Tongue (tissue), 2 donors: ENCODE results near the gene PHTF1. TPM values are rescaled to one million over a fixed set of nuclear protein-coding genes. Genes with fewer than 3 reads are reported as not detected.

ENCODE experiments used
- DNase-seq: peaks from one replicate; pipeline ENCODE4 v3.0.0-alpha.2; 2015
- total RNA-seq: library from RNA; depleted of rRNA; stranded (reverse); fragments of >200 nt; gene quantifications from one replicate; pipeline ENCODE4 v1.2.3, GENCODE V29; 2014

Gene PHTF1
- total RNA-seq, 1 donor from 2014 or later: 12.9 TPM

DNA sequence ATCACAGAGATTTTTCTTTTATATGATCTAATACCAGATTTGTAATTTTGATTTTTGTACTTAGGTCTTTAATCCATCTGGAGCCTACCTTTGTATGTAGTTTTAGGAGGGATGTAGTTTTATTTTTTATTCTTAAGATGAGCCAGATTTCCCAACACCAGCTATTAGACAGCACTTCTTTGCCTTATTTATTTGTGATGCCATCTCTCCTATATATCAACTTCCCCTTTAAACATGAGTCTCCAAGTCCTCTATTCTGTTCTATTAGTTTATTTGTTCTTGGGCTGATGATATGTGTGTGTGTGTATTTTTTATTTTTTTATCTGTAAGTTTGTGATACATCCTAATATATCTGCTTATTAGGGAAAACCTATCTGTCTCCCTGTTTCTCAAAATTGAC is 94.2 kb downstream of the PHTF1 start:
- DNase-seq: no peak

DNA sequence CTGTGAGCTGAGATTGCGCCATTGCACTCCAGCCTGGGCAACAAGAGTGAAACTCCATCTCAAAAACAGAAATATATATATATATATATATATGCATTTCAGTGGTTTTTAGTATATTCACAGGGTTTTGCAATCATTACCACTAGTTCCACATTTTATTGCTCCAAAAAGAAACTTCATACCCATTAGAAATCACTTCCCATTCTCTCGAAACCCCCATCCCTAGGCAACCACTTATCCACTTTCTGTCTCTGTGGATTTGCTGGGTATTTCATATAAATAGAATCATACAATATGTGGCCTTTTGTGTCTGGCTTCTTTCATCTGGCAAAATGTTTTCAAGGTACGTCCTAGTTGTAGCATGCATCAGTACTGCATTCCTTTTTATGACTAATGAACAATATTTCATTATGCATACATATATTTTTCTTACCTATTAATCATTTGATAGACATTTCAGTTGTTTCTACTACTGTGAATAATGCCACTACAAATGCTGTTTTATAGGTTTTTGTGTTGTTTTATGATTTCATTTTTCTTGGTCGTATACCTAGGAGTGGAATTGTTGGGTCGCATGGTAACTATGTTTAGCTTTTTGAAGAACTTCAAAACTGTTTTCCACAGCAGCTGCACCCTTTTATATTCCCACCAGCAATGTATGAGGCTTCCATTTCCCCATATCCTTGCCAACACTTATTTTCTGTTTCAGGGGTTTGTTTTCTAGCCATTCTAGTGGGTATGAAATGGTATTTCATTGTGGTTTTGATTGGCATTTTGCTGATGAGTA is 95.9 kb downstream of the PHTF1 start:
- no peak for DNase-seq

GRCh38 chr1:113662101-113662500 is 97.2 kb downstream of the PHTF1 start:
- DNase-seq: no peak

DNA sequence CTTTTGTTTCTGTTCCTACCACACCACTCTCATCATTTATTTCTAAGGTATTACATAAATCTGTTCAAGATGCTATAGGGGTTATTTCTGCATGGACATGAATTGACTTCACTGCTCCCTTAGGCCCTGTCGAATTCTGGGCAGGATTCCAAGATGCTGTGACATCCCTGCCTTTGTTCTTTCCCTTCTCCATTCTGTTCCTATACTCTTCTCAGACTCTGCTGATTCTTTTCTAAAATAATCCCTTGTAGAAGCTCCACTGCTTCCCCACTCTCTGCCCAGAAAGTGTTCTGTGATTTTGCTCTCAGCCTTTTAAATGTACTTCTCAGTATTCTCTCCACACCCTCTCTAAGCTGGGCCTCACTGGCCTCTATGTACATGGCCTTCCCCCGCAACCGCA is 99.2 kb downstream of the PHTF1 start:
- peak; percentile 19 for DNase-seq

GRCh38 chr1:113659556-113659955 is 99.7 kb downstream of the PHTF1 start:
- no peak for DNase-seq

DNA sequence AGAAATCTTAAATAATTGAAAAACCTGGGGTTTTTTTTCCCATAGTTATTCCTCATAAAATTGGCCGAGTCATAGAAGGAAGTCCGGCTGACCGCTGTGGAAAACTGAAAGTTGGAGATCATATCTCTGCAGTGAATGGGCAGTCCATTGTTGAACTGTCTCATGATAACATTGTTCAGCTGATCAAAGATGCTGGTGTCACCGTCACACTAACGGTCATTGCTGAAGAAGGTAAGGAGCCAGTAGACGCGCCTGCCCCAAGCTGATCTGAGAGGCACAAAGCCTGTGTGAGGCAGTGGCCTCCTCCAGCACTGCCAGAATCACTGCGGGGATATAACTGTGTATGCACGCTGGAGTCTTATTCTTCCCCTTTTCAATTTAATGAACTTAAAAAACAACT is 100.3 kb downstream of the PHTF1 start:
- no peak for DNase-seq

DNA sequence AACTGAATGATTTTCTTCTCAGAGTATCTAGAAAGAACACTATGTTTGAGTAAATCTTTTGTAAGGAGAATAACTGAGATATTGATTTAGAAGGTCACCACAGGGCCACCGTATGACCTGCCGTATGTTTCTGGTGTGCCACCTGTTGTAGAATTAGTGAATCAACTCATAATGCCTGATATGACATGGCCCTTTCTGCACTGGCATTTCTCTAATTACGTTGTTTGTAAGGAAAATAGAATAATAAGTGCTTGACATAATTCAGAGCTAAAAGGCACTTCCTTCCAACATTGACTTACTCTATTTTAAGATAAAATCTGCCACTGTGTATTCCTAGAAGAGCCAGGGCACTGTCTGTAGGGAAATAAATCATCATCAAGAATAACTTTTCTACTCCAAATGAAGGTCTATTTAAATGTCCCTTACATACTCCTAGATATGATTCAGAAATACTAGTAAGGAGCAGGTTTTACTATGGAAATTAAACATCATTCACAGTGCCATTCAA is 101.7 kb downstream of the PHTF1 start:
- no peak for DNase-seq

DNA sequence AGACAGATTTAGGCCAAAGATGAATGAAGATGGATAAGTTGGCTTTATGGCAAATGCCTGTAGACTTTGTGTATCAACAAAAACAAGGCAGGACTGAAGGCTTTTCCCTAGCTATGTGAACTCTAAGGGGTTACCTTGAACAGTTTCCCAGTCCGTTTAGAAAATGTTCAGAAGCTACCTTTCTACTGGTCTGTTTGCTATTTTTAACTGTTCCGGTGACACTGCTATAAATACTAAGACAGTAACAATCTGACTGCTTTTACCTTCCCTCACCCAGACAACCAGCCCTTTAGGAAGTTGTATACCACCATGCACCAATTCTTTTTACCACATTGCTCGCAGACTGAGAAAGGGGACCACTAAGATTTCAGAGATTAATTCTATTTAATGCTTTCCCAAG is 102.2 kb downstream of the PHTF1 start:
- DNase-seq: no peak

GRCh38 chr1:113654883-113655282 is 104.4 kb downstream of the PHTF1 start:
- no peak for DNase-seq

GRCh38 chr1:113653741-113654140 is 105.5 kb downstream of the PHTF1 start:
- DNase-seq: no peak

GRCh38 chr1:113652771-113653170 is 106.5 kb downstream of the PHTF1 start:
- DNase-seq: no peak

GRCh38 chr1:113648478-113648877 is 110.8 kb downstream of the PHTF1 start:
- no peak for DNase-seq

GRCh38 chr1:113647164-113647563 is 112.1 kb downstream of the PHTF1 start:
- no peak for DNase-seq

Other genes starting within 250 kb of the PHTF1 start
- 27.8 TPM for gene RSBN1, start 53.0 kb upstream of the PHTF1 start, total RNA-seq
- gene PTPN22, start 112.2 kb upstream of the PHTF1 start, total RNA-seq: 0.92 TPM
- gene BCL2L15, start 128.1 kb upstream of the PHTF1 start, total RNA-seq: 0.41 TPM
- 37.4 TPM for gene AP4B1, start 145.3 kb upstream of the PHTF1 start, total RNA-seq
- gene DCLRE1B, start 145.8 kb upstream of the PHTF1 start, total RNA-seq: 5.9 TPM
- gene HIPK1, start 169.8 kb upstream of the PHTF1 start, total RNA-seq: 62.9 TPM
- gene OLFML3, start 220.0 kb upstream of the PHTF1 start, total RNA-seq: 80.7 TPM